RPMI8226 (cell line): ENCODE data around the gene AMFR.
A peak's percentile ranks its signal among the peaks of the same experiment; 100 is the strongest.
"Not testable (repeated sequence)": the region's sequence is repeated elsewhere in the genome, so short reads cannot be mapped to it uniquely, and the experiment has no call there.

ENCODE experiments used
- DNase-seq: peaks from one replicate; pipeline ENCODE4 v3.0.0-alpha.2; 2015

AMFR gene

DNA sequence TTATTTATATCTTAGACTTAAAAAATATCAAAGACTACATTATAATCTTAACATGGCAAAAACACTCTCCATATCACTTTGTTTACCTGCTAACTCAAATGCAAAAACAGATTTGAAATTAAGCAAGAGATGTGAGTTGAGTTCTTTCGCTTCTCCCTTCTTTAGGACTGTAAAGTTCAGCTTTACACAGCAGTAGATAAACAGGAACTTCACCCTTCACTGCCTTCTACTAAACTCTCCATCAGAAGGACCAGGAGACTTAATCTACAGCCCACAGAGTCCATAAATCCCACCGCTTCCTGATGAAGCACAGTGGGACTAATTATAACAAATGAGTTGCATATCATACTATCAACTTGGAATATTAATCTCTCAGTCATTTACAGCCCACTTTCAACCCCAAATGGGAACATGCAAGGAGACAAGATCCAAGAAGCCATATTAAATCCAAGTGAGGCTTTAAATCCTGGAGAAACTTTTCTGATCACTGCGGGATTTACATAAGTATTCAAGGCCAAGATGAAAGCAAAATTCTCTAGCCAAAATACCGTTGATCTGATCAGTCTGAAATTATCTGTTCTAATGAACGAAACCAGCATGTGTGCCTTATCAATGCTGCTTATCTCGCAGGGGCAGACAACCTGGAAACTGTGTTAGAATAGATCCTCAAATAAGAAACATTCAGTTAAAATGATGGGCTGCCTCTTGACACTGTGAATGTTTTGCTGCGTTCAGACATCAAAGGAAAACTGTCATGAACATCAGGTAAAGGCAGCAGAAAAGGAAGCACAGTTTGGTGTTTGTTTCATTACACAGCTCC lies 1.6 kb downstream of the AMFR start:
- DNase-seq, result peak; percentile 14

DNA sequence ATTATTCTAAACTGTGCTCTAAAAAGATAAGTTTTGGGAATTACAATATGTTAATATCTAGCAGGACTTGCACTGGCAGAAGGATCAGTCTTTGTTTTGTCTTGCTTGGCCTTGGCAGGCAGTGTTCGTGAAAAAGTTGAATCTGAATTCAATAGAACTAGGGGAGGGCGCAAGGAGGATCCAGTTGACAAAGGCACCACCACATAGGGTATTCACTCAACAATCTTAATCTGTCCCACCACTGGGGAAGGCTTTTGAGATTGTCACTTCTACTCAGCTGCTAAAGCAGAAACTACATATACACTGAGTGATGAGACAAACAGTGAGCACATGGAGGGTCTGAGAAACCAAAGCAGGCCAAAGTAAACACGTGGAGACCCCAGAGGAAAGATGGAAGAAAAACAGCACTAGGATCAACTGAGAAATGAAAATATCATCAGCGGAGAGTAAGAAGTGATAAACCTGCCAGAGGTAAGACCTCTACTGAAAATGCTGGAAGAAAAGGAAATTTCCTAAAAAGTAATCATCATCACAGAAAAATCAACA lies 2.4 kb downstream of the AMFR start:
- DNase-seq, result no peak

DNA sequence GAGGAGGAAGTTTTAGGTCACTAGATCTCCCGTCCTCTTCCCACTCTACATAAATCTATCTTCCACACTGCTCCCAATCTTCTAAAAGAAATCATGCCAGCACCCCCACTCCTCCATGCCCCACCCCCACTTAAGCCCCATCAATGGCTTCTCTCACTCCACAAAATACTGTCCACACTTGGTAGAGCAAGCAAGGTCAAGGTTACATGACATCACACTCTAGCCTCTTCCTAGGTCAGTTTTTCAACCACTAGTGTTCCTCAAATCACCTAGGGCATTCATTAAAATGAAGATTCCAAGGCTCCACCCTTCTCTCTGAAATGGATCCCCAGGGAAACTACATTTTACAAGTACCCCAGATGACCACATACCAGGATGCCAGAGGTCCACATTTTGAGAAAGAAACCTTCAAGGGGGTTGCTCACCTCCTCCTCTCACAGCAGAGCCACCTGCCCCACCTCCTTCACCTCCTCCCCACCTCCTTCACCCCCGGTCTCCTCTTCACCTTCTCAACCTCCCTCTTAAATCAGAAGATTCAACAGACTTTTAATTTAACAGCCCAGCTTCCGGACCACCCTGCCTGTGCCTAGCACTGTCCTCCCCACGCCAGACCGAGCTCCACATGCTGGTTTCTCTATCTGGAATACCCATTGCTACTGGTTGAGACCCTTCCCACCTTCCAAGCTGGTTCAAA lies 3.2 kb downstream of the AMFR start:
- DNase-seq, result no peak

- DNase-seq, result no peak
Measured at GRCh38 chr16:56421313-56421712, 4.0 kb downstream of the AMFR start.

DNA sequence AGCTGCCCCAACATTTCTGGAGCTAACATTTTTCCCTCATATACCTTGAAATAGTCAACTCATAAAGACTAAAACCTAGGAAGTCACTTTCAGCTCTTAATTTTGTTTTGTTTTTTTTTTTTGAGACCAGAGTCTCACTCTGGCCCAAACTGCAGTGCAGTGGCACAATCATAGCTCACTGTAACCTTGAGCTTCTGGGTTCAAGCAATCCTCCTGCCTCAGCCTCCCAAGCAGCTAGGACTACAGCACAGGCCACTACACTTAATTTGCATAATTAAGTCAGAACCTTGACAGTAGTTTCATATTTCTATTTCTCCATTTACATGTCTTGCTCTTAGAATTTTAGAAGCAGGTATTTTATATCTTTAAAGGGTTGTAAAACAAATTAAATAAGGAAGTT lies 4.7 kb downstream of the AMFR start:
- DNase-seq, result no peak

GRCh38 chr16:56419740-56420548 lies 5.4 kb downstream of the AMFR start:
- DNase-seq, result no peak

- no peak for DNase-seq
Measured at GRCh38 chr16:56417138-56417537, 8.2 kb downstream of the AMFR start.

- no peak for DNase-seq
Measured at GRCh38 chr16:56415875-56416274, 9.5 kb downstream of the AMFR start.

DNA sequence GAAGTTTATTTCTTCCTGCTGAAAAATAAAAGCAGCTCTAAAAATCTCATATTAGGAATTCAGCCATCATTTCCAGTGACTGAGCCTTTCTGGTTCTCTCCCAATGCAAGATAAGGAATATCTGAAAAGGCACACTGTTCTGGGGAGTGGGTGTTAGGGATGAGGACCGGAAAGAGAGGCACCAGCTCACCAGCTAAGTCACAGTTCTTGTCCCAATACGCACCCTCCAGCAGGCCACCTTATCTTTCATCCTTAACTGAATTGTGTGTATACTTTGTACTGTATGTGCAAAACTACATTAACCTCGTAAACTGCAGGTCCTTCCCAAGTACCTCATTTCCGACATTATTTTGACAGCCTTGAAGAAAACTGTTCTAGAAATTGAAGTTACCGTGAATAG lies 11.0 kb downstream of the AMFR start:
- DNase-seq, result no peak

DNA sequence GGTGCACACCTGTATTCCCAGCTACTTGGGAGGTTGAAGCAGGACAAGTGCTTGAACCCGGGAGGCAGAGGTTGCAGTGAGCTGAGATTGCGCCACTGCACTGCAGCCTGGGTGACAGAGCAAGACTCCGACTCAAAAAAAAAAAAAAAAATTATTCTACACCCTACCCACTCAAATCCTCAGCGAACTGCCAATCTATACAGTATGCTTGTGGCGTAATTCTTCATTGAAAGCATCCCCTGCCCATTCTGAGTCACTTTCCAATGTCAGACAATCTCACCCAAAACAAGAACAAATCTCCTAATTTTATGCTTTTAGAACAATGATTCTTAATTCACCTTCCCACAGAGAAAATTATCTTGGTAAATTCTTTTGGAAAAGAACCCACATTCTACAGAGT lies 12.0 kb downstream of the AMFR start:
- no peak for DNase-seq

DNA sequence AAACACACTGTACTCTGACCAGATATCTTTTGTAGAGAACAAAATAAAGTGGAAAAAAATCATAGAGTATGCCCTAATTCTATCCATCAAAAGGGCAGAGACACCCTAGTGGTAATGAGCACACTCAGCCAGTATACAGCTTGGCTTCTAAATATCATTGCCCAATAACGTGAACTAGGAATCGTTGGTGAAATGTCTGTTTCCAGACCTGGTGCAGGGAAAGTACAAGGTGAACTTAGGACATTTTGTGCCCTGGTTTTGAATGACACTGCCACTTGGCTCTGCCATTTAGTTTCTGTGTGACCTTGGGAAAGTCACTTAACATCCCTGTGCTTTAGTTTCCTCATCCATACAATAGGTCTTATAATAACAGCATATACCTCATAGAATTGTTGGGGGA lies 13.7 kb downstream of the AMFR start:
- no peak for DNase-seq

DNA sequence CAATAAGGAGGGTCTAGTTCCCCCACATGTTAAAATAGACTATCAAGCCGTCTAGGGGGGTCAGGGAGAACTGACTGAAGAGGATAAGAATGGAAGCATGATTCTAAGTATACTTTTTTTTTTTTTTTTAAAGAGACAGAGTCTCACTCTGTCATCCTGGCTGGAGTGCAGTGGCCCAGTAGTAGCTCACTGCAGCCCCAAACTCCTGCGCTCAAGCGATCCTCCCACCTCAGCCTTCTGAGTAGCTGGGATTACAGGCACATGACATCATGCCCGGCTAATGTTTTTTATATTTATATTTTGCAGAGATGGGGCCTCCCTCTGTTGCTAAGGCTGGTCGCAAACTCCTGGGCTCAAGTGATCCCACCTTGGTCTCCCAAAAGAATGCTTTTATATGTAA lies 14.2 kb downstream of the AMFR start:
- DNase-seq, result no peak

GRCh38 chr16:56409195-56409594 lies 16.1 kb downstream of the AMFR start:
- no peak for DNase-seq

DNA sequence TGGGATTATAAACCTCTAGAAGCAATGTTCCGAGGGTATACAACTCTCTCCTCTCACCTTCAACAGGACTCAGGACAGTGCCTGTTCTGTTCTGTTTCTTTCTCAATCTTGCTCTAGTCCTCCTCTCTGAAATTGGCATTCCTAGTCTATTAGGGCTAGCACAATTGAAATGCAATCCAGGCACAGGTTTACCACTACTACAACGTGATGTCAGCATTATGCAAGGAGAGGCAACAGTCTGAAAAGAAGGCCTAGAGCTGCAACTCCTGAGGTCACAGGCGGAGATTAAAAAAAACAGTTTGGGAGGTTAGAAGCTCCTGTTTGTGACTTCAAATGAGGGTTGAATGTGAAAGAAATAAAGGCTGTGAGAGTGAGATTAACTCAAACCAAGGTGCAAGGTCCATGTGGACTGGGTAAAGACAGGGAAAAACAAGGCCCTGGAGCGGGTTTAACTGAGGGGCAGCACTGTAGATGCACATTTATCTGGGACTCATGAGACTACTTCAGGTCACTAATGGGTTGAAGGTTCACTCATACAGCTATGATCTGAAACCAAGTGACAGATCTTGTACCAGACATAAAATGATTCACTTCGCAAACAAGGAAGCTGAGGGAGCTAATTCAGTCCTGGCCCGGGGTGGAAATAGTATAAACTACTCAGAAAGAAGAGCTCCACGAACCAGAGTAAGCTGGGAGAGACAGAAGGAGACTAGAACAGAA lies 16.8 kb downstream of the AMFR start:
- no peak for DNase-seq

- no peak for DNase-seq
Measured at GRCh38 chr16:56405977-56406672, 19.2 kb downstream of the AMFR start.

DNA sequence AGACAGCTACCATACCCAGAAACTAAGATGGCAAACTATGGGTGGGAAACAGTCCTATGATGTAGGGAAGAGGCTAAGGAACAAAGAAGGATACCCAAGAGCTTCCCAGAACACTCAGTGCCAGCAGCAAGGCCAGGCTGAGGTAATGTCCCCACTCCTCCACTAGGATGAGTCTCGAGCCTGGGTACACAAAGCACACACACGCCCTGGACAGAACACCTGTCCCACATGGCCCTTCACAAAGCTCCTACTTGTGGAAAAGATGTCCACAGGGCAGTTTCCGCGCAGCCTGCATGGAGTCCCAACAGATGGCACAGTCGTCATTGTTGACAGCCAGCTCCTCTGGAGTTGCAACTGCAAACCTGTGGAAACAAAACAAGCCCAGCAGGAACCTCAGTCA lies 23.9 kb downstream of the AMFR start:
- peak; percentile 20 for DNase-seq

GRCh38 chr16:56400458-56400857 lies 24.9 kb downstream of the AMFR start:
- no peak for DNase-seq

DNA sequence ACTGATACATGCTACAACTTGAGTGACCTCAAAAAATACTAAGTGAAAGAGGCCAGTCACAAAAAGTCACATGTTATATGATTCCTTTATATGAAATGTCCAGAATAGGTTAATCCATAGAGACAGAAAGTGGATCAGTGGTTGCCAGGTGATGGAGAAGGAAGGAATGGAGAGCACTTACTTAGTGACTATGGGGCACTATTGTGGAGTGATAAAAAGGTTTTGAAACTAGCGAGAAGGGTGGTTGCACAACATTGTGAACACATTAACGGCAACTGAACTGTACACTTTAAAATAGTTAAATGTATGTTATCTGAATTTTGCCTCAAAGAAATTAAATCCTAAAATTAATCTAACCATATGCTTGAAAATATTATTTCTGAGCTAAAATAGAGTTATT lies 25.9 kb downstream of the AMFR start:
- no peak for DNase-seq

DNA sequence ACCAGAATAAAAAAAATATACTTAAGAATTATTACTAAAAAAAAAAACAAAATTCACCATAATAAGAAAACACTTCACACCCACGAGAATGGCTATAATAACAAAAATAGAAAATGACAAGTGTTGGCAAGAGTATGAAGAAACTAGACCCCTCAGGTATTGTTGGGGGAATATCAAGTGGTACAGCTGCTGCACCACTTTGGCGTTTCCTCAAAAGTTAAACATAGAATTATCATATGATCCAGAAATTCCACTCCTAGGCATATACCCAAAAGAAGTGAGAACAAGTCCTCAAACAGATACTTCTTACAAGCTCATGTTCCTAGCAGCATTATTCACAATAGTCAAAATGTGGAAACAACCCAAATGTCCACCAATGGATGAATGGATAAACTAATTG lies 26.3 kb downstream of the AMFR start:
- no peak for DNase-seq

GRCh38 chr16:56396724-56397123 lies 28.6 kb downstream of the AMFR start:
- DNase-seq, result not testable (repeated sequence)

DNA sequence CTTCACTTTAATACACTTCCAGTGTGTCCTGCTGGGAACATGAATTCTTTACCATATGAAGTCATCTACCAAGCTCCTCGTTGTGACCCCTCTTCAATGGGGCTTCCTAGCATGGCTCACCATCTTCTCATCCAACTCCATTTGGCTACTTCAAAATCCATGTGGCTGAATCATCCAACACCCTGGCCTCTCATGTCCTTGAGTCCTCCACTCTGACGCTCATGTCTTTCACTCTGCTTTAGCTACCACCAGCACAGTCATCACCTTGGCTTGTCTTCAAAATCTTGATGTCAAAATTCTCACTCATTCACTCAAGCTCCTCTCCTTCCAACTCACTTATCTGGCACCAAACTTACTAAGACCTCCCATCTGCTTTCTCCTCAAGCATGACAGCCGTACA lies 35.8 kb downstream of the AMFR start:
- no peak for DNase-seq

DNA sequence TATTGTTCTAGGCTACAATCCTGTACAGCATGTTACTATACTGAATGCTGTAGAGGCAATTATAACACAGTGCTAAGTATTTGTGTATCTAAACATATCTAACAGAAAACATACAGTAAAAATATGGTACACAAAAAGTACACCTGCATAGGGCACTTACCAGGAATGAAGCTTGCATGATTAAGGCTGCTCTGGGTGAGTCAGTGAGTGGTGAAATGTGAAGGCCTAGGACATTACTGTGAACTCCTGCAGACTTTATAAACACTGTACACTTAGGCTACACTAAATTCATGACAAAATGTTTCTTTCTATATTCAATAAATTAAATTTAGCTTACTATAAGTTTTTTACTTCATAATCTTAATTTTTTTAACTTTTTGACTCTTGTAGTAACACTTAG lies 37.1 kb downstream of the AMFR start:
- no peak for DNase-seq
